AG09319 (cell line): ENCODE data around the gene KIF26B.
"Not testable (repeated sequence)": the region's sequence is repeated elsewhere in the genome, so short reads cannot be mapped to it uniquely, and the experiment has no call there.

Experiments
- DNase-seq: peaks from one replicate; pipeline ENCODE4 v3.0.0-alpha.2; 2010; ENCODE audit warnings: low read depth; ENCODE audit errors: extremely low read depth
- TF ChIP-seq, protein P1 (sequence below): IDR thresholded peaks from 2 replicates; pipeline ENCODE4 v1.5.1; 2011; ENCODE audit warnings: low read depth, mild to moderate bottlenecking, inconsistent platforms, low read length, moderate library complexity

Gene KIF26B

DNA sequence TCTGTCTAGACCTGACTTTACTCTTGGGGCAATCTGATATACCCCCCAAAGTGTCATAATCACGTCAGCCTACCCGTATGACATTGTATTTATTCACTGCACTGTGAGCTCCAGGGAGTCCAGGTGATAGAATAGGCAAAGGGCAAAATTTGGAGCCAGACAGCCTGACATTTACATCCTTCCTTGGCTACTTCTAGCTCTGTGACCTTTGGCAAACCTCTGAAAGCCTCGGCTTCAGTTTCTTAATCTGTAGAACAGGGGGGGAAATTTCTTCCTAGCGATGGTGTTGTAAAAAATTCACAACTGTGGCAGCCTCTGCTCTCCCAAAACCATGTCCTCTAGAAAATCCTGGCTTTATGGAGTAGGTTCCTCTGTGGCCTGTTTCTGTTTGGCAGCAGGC, 240.9 kb downstream of the KIF26B start:
- TF ChIP-seq, protein P1, sequence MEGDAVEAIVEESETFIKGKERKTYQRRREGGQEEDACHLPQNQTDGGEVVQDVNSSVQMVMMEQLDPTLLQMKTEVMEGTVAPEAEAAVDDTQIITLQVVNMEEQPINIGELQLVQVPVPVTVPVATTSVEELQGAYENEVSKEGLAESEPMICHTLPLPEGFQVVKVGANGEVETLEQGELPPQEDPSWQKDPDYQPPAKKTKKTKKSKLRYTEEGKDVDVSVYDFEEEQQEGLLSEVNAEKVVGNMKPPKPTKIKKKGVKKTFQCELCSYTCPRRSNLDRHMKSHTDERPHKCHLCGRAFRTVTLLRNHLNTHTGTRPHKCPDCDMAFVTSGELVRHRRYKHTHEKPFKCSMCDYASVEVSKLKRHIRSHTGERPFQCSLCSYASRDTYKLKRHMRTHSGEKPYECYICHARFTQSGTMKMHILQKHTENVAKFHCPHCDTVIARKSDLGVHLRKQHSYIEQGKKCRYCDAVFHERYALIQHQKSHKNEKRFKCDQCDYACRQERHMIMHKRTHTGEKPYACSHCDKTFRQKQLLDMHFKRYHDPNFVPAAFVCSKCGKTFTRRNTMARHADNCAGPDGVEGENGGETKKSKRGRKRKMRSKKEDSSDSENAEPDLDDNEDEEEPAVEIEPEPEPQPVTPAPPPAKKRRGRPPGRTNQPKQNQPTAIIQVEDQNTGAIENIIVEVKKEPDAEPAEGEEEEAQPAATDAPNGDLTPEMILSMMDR: no peak
- no peak for DNase-seq

DNA sequence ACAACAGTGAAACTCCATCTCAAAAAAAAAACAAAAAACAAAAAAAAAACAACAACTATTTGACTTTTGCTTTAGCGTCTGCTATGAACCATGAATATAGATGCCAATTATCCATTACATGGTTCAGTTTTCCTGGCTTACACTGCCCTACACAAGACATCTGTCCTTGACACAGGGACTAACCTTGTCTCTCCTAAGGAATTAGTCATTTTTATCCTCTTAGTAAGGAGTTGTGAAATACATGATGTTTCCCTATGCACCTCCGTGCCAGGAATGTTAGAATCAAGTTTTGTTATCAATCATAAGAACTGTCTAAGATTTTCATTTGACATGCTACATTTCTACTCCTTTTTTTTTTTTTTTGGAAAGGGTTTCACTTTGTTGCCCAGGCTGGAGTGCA, 241.8 kb downstream of the KIF26B start:
- DNase-seq: no peak
- TF ChIP-seq, protein P1: no peak

DNA sequence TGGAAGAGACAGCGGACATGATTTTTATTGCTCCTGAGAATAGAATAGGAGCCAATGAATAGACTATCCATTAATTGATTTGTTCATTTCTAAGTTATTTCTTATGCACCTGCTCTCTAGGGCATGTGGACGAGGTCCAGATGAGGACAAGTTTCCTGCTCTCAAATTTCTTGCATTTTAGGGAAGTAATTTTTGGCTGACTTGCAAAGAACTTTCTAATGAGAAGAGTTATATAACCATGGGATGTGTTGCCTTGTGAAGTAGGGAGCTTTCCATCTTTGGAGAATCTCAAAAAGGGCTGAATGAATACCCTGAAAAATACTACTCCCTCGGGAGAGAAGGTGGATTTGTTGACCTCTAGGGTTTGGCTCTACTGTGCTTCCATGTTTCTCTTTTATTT, 243.0 kb downstream of the KIF26B start:
- TF ChIP-seq, protein P1: no peak
- no peak for DNase-seq

DNA sequence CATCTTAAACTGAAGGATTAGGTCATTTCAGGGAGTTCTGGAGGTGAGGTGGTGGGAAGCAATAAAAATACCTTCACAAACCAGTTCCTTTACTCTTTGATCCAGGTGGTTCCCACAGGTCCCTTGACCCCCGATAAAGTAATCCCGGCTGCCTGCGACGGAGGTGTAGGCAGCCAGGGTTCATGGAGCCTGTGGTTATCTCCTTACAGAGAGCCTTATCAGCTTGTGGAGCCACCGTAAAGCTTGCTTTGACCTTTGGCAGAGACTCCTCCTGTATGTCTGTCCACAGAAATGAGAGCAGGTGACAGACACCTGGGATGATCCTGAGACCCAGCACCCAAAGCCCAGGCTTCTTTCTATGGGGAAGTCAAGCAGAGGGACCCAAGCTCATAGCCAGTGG, 243.4 kb downstream of the KIF26B start:
- no peak for DNase-seq
- TF ChIP-seq, protein P1: no peak

DNA sequence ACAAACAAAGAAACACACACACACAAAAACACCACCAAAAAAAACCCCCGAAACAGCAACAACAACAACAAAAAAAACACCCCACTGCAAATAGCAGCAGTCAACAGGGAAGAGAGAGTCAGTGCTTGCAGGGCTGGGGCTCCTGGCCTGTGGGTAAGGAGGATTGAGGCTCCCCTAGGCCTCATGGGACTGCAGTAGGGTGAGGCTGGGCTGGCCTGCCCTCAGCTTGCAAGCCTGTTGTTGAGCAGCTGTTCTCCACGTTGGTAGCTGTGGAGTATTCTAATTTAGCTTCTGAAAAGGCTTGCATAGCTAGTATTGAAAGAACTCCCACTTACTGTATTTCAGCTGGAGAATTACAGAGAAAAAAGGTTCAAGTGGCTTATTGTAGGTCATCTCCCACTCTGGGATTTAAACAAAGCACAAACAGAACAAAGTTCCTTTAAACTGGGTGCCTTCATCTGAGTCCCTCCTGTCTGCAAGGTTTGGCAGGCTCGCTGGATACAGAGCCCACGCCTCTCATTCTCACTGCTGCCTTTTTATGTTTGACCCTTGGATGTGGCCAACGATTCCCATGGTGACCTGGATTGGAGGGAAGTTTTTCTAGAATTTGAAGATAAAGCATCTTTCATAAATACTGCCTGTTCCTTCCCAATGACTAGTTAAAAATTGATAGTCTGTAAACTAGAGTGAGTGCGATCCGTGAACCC, 247.2 kb downstream of the KIF26B start:
- TF ChIP-seq, protein P1: no peak
- no peak for DNase-seq

DNA sequence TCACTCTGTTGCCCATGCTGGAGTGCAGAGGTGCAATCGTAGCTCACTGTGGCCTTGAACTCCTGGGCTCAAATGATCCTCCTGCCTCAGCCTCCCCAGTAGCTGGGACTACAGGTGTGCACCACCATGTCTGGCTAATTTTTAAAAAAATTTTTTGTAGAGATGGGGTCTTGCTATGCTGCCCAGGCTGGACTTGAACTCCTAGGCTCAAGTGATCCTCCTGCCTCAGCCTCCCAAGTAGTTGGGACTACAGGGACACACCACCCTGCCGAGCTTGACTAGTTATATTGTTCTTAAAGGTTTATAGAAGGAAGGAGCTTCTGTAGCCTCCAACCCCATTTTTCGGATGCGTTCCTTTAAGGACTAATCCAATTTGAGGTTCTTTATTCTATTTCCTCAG, 248.2 kb downstream of the KIF26B start:
- DNase-seq: not testable (repeated sequence)

DNA sequence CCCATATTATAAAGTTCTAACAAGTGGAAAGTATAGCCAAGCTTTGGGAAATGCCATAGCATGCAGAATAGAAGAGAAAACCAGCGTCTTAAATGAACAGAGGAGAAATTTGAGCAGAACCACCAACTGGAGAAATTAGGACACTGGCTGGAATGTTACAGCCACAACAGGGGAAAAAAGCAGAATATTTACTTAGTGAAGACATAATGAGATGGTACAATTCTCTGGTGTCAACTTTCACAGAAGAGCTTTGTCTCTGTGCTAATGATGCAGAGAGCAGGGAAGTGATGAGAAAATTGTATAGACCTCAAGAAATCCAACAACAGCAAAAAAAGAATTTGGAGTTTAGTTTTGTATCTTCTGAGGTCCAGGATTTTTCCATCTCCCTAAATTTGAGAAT, 249.7 kb downstream of the KIF26B start:
- TF ChIP-seq, protein P1: no peak
- DNase-seq: no peak

DNA sequence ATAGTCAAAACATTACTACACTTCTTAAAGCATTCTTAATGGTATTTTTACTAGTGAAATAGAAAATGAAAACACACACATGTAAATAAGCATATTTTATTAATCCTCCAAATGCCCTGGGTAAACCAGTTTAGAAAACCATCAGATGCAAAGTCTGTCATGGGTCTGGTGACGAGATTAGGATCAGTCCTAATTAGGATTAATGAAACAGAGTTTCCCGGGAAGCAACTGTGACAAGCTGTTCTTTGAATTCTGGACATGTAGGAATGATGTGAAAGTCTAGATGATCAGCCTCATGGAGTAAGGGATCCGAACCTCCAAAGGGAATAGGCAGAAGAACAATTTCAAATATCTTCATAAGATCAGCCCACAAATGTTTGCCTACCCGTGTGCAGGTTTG, 250.2 kb downstream of the KIF26B start:
- TF ChIP-seq, protein P1: no peak

More for the DNA sequence above, 250.2 kb downstream of the KIF26B start:
- no peak for DNase-seq
